22Rv1 (cell line): Measurements from ENCODE around the gene SALL4.

Experiments
- CTCF ChIP-seq: fragments of 450-650 bp; IDR thresholded peaks from 2 replicates; pipeline ENCODE4 v1.5.1; 2017; ENCODE audit warnings: mild to moderate bottlenecking
- ZFX ChIP-seq: fragments of 450-650 bp; IDR thresholded peaks from 2 replicates; pipeline ENCODE4 v1.6.1; 2017; ENCODE audit warnings: antibody characterized with exemption, borderline replicate concordance

- TF ChIP-seq CTCF (no peak), ZFX (no peak)
Measured at GRCh38 chr20:51840865-51841264, 38.5 kb upstream of the SALL4 start.
